Psoas muscle (tissue), 8 donors: ENCODE results near the gene MAST4. TPM values are rescaled to one million over a fixed set of nuclear protein-coding genes. Genes with fewer than 3 reads are reported as not detected.

Source experiments
- ATAC-seq, 4 donors: fragments of 200-7000 bp; cut with Tn5 transposase; one replicate each; pipeline ENCODE4 v1.9.1; 2020; ENCODE audit warnings: moderate library complexity in 3 of 4, mild to moderate bottlenecking in 2 of 4
- DNase-seq, 2 donors: peaks; one replicate each; pipeline ENCODE4 v3.0.0-alpha.2; 2020
- H3K27ac ChIP-seq: fragments of 200-600 bp; one replicate; pipeline ENCODE4 v1.8.0; 2022
- H3K27me3 ChIP-seq, 3 donors: fragments of 200-600 bp in 1 of 3; one replicate each; pipeline versions ENCODE4 v1.6.1 to v1.8.0; 2013 to 2022; ENCODE audit warnings: low read length in 2 of 3, mild to moderate bottlenecking in 2 of 3, moderate library complexity in 1 of 3; ENCODE audit not compliant: insufficient read depth in 3 of 3
- H3K36me3 ChIP-seq, 2 donors: fragments of 200-600 bp in 1 of 2; one replicate each; pipeline versions ENCODE4 v1.6.1 to v1.8.0; 2013 to 2022; ENCODE audit warnings: low read depth in 1 of 2, mild to moderate bottlenecking in 1 of 2, moderate library complexity in 1 of 2; ENCODE audit not compliant: insufficient read depth in 1 of 2
- H3K4me1 ChIP-seq: fragments of 200-600 bp; one replicate; pipeline ENCODE4 v1.8.0; 2022
- H3K4me3 ChIP-seq: fragments of 200-600 bp; one replicate; pipeline ENCODE4 v1.8.0; 2022; ENCODE audit warnings: mild to moderate bottlenecking
- H3K9me3 ChIP-seq: fragments of 200-600 bp; one replicate; pipeline ENCODE4 v1.8.0; 2022
- CTCF ChIP-seq: fragments of 200-600 bp; IDR thresholded peaks from one replicate; pipeline ENCODE4 v1.8.0; 2022; ENCODE audit warnings: antibody characterized with exemption
- WGBS, 3 donors: extraction: QIAGEN DNeasy Blood & Tissue Kit; methylation state at CpG; one replicate each; pipeline versions ENCODE4 v1.1.6 to v1.1.7; 2013; 5-methylcytosine and 5-hydroxymethylcytosine counted together
- intact Hi-C, 2 donors: fragments of 100-400 bp; cut with DNase I; formaldehyde crosslinking; loops; one replicate each; pipeline versions ENCODE4 v1.11.0 to v1.14.2; 2022
- polyA plus RNA-seq, 3 donors: library from polyadenylated mRNA; stranded (reverse); fragments of 200-250 nt; gene quantifications; one replicate each; pipeline ENCODE4 v1.2.3, GENCODE V29; 2013
- total RNA-seq, 4 donors: library from RNA; stranded (reverse); fragmentation: NEBNext Ultra II Directional in 2 of 4; extraction: Animal tissue kit (Norgen Biotek cat#: 25700) in 2 of 4; gene quantifications; one replicate each; pipeline versions ENCODE4 v1.2.1 to v1.2.4, GENCODE V29; 2021 to 2023
- donor health status: healthy with polysubstance abuse.
- donor health status: DM: no; HTN: no; CAD: no; lungs with moderate emphysema.
- donor health status: Bipolar disorder and iron deficiency.
- donor health status: healthy.
- donor health status: DM: yes; HTN: yes; CAD: no.
- donor health status: DM: no; HTN: no; CAD: no.
- donor health status: DM: no; HTN: no; CAD: no.
- donor health status: DM: yes; HTN: yes; CAD: no.

MAST4 gene
- total and polyA plus RNA-seq, 7 donors: 3.2 to 123 (median 12.1) TPM

- ATAC-seq: no peak
- DNase-seq: no peak
- no peak for TF ChIP-seq CTCF
- H3K4me3 ChIP-seq: no peak overlapping the region
- no peaks in the 10 kb centered on the region for H3K27me3 ChIP-seq
- no peaks in the 10 kb centered on the region for H3K4me1 ChIP-seq
- H3K27ac ChIP-seq: no peak overlapping the region
- no peaks in the 10 kb centered on the region for H3K9me3 ChIP-seq
- intact Hi-C loops: no loop called here
- 91 to 97% (median 96%) methylated on average over 1 of the region's 1 CpG for WGBS, 3 donors
- no peaks in the 10 kb centered on the region for H3K36me3 ChIP-seq
Observed at GRCh38 chr5:67197536-67197935, 601.3 kb downstream of the MAST4 start.

GRCh38 chr5:67198917-67199316, 602.7 kb downstream of the MAST4 start:
- 70 to 74% (median 71%) methylated on average over 1 of the region's 1 CpG for WGBS, 3 donors
- TF ChIP-seq CTCF: no peak
- Histone ChIP-seq H3K27ac (no peak overlapping the region), H3K9me3 (no peaks in the 10 kb centered on the region), H3K4me1 (no peaks in the 10 kb centered on the region), H3K27me3 (no peaks in the 10 kb centered on the region), H3K4me3 (no peak overlapping the region), H3K36me3 (no peaks in the 10 kb centered on the region)
- ATAC-seq (no peak), DNase-seq (no peak)
- intact Hi-C loops: no loop called here

GRCh38 chr5:67199859-67200258, 603.7 kb downstream of the MAST4 start:
- Histone ChIP-seq H3K4me1 (no peaks in the 10 kb centered on the region), H3K27ac (no peak overlapping the region), H3K27me3 (no peaks in the 10 kb centered on the region), H3K36me3 (no peaks in the 10 kb centered on the region), H3K9me3 (no peaks in the 10 kb centered on the region), H3K4me3 (no peak overlapping the region)
- intact Hi-C loops: no loop called here
- TF ChIP-seq CTCF: no peak
- ATAC-seq (no peak), DNase-seq (no peak)

GRCh38 chr5:67200809-67201562, 604.8 kb downstream of the MAST4 start:
- Histone ChIP-seq H3K36me3 (no peaks in the 10 kb centered on the region), H3K9me3 (no peaks in the 10 kb centered on the region), H3K27ac (no peak overlapping the region), H3K27me3 (no peaks in the 10 kb centered on the region), H3K4me3 (no peak overlapping the region), H3K4me1 (no peaks in the 10 kb centered on the region)
- TF ChIP-seq CTCF: no peak
- ATAC-seq (no peak), DNase-seq (no peak)
- intact Hi-C loops: no loop called here
- WGBS, 3 donors: 94 to 97% (median 96%) methylated on average over 2 of the region's 2 CpGs
